ENCODE results near the gene POLR3GL. TPM values are rescaled to one million over a fixed set of nuclear protein-coding genes. Genes with fewer than 3 reads are reported as not detected.
A peak's percentile ranks its signal among the peaks of the same experiment; 100 is the strongest.

Gene POLR3GL
- total RNA-seq, 1 experiment from 2014 or later = 7.9 TPM

DNA sequence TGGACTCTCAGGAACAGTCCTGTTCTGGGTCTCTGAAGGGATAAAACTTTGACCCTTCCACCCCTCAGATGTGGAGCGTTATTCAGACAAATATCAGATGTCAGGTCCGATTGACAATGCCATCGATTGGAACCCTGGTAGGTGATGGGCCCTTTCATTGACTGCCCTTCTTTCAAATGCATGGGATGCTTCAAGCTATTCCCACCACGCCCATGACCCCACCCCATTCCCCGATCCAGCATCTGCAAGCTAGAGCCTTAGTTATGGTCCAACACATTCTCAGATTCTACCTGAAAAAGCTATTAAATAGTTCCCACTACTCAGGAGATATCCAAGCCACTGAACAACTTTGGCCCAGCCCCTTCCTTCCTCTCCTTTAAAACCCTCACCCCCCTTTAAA is 12.5 kb downstream of the POLR3GL start:
- no peaks in the 10 kb centered on the region for H3K9me3 ChIP-seq (ENCODE audit: control insufficient read depth, low read depth, low read length)
- Mint-ChIP-seq H3K36me3 (ENCODE audit: insufficient read depth in 1 of 3, low read depth in 3 of 3) (no peaks in the 10 kb centered on the region), H3K9me3 (no peaks in the 10 kb centered on the region), H3K4me1 (peaks cover 2 to 12% of the 10 kb centered on the region in 2 experiments), H3K27ac (0 out of 7 replicates have a peak overlapping the region, but pooled peaks of 1 of the 3 experiments have one; percentile 31), H3K27me3 (ENCODE audit: low read depth) (peaks cover 1% of the 10 kb centered on the region; the same call in 1 of the 2 replicates), H3K4me3 (peak overlapping the region; percentile 25 to 43; a peak in 2 of 5 replicates)
- no peak for DNase-seq
- H3K79me1 ChIP-seq (ENCODE audit: insufficient read depth, low read depth, low read length, poor library complexity, severe bottlenecking) = no peaks in the 10 kb centered on the region
- no CpG with 5 or more reads among the region's 5 CpGs for WGBS (ENCODE audit: extremely low coverage, insufficient read length, low lambda C conversion rate)
- no peaks in the 10 kb centered on the region for H4K20me1 ChIP-seq (ENCODE audit: control insufficient read depth, insufficient read depth, insufficient read length)
- H3K4me1 ChIP-seq (ENCODE audit: insufficient read depth, low read length) = peaks cover 7% of the 10 kb centered on the region
- no peak overlapping the region for H3K56ac ChIP-seq (ENCODE audit: insufficient read length, low read depth, low read length)
- no peaks in the 10 kb centered on the region for H3K27me3 ChIP-seq (ENCODE audit: insufficient read depth, low read length)
- H3K23me2 ChIP-seq (ENCODE audit: insufficient read length, low read depth, low read length, poor library complexity, severe bottlenecking) = no peaks in the 10 kb centered on the region
- H2BK120ac ChIP-seq (ENCODE audit: low read depth, low read length, poor library complexity, severe bottlenecking) = no peak overlapping the region
- no peak overlapping the region for H4K8ac ChIP-seq (replicated peaks; ENCODE audit: insufficient read length, low read depth, low read length)
- no peak overlapping the region for H3T11ph ChIP-seq (ENCODE audit: low read length)
- no peak overlapping the region for H2AFZ ChIP-seq (ENCODE audit: low read length)
- no peak overlapping the region for H2BK5ac ChIP-seq (ENCODE audit: insufficient read length, low read length)
- no peak for TF ChIP-seq CTCF (conservative IDR thresholded peaks at IDR 0.05)
- H3K9ac ChIP-seq (ENCODE audit: extremely low read depth, insufficient read length, low read length) = no peak overlapping the region
- H2AK5ac ChIP-seq (ENCODE audit: insufficient read length, low read length) = no peak overlapping the region
- no peak overlapping the region for H4K91ac ChIP-seq (ENCODE audit: insufficient read length, low read depth, low read length)
- H3K18ac ChIP-seq (ENCODE audit: insufficient read length, low read depth, low read length) = no peak overlapping the region
- H3K4me2 ChIP-seq (ENCODE audit: insufficient read depth, insufficient read length, low read length) = no peak overlapping the region
- H2BK20ac ChIP-seq (ENCODE audit: low read depth, low read length, poor library complexity, severe bottlenecking) = no peak overlapping the region
- no peak overlapping the region for H2BK12ac ChIP-seq (ENCODE audit: insufficient read length, low read depth, low read length)
- no peak overlapping the region for H3K14ac ChIP-seq (ENCODE audit: insufficient read depth, low read length)
- no peaks in the 10 kb centered on the region for H3K79me2 ChIP-seq (ENCODE audit: insufficient read depth, low read length)
- H4K5ac ChIP-seq (ENCODE audit: insufficient read length, low read depth, low read length) = no peak overlapping the region
- no peak overlapping the region for H3K23ac ChIP-seq (ENCODE audit: insufficient read length, low read depth, low read length)
- H2BK15ac ChIP-seq (ENCODE audit: low read depth, low read length) = no peak overlapping the region
- no peak overlapping the region for H3K4ac ChIP-seq (ENCODE audit: low read depth, low read length)
- no peak overlapping the region for H3K27ac ChIP-seq (ENCODE audit: insufficient read length, low read depth, low read length)

Data from H9 (cell line).